ENCODE data around the gene ASIC2.

DNA sequence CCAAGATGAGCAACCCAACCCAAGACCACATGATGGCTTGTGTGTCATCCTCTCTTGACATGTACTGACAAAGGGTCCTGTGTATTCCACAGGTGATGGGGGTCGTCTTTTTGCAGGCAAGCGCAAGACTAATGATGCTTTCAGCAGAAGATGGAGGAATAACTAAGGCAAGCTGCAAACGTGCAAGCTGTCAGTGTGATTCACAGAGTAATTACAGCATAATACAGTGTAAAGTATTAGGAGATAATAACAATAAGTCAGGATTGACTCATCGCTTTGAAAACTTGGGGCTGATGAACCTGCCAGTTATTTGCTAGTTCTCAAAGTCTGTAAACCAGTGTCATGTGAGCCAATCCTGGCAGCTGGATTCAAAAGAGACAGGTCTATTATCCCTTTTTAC, 41.6 kb upstream of the ASIC2 start:
- no peak for TF ChIP-seq EZH2phosphoT487 (IDR thresholded peaks at IDR 0.05; ENCODE audit: borderline replicate concordance, low read length)
- TF ChIP-seq, protein P1, sequence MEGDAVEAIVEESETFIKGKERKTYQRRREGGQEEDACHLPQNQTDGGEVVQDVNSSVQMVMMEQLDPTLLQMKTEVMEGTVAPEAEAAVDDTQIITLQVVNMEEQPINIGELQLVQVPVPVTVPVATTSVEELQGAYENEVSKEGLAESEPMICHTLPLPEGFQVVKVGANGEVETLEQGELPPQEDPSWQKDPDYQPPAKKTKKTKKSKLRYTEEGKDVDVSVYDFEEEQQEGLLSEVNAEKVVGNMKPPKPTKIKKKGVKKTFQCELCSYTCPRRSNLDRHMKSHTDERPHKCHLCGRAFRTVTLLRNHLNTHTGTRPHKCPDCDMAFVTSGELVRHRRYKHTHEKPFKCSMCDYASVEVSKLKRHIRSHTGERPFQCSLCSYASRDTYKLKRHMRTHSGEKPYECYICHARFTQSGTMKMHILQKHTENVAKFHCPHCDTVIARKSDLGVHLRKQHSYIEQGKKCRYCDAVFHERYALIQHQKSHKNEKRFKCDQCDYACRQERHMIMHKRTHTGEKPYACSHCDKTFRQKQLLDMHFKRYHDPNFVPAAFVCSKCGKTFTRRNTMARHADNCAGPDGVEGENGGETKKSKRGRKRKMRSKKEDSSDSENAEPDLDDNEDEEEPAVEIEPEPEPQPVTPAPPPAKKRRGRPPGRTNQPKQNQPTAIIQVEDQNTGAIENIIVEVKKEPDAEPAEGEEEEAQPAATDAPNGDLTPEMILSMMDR (IDR thresholded peaks at IDR 0.05; ENCODE audit: low read depth, low read length, poor library complexity, severe bottlenecking) = no peak
